Calu3 (cell line): ENCODE data around the gene AMOT. TPM values are rescaled to one million over a fixed set of nuclear protein-coding genes. Genes with fewer than 3 reads are reported as not detected.

ENCODE experiments used
- BruUV-seq: library from RNA; stranded (reverse); fragments of 400-500 nt; replicated peaks from 2 replicates; lab custom pipeline; 2021; lab: Mats Ljungman, UMichigan
- CTCF ChIA-PET: fragments of 300-600 bp; sonication (Branson Sonifier 250); formaldehyde crosslinking; loops from one replicate; lab custom pipeline; 2022; ENCODE audit warnings: antibody characterized with exemption; lab: Charles Lee
- DNase-seq: peaks from one replicate; pipeline ENCODE4 v3.0.0; 2022
- H3K27ac Mint-ChIP-seq: one replicate; pipeline ENCODE4 v1.8.0; 2022; ENCODE audit warnings: mixed read lengths; ENCODE audit not compliant: unreplicated experiment
- H3K27me3 Mint-ChIP-seq: one replicate; pipeline ENCODE4 v1.8.0; 2022; ENCODE audit warnings: mixed read lengths; ENCODE audit not compliant: unreplicated experiment
- H3K36me3 Mint-ChIP-seq: one replicate; pipeline ENCODE4 v1.8.0; 2022; ENCODE audit warnings: mild to moderate bottlenecking, moderate library complexity, mixed read lengths; ENCODE audit not compliant: insufficient read depth, unreplicated experiment
- H3K4me1 Mint-ChIP-seq: one replicate; pipeline ENCODE4 v1.8.0; 2022; ENCODE audit warnings: mild to moderate bottlenecking, low read depth, mixed read lengths; ENCODE audit not compliant: unreplicated experiment
- H3K4me3 Mint-ChIP-seq: one replicate; pipeline ENCODE4 v1.8.0; 2022; ENCODE audit warnings: mild to moderate bottlenecking, low read depth, moderate library complexity, mixed read lengths; ENCODE audit not compliant: unreplicated experiment
- H3K9me3 Mint-ChIP-seq: one replicate; pipeline ENCODE4 v1.8.0; 2022; ENCODE audit warnings: low read depth, mixed read lengths; ENCODE audit not compliant: unreplicated experiment
- CTCF ChIP-seq: fragments of 200-600 bp; IDR thresholded peaks from one replicate; pipeline ENCODE4 v1.8.0; 2022; ENCODE audit warnings: antibody characterized with exemption; ENCODE audit not compliant: unreplicated experiment
- intact Hi-C: fragments of 100-400 bp; cut with micrococcal nuclease; formaldehyde crosslinking; loops from one replicate; pipeline ENCODE4 v1.10.0; 2022; ENCODE audit not compliant: unreplicated experiment
- total RNA-seq: library from RNA; stranded (reverse); gene quantifications from 2 replicates; pipeline ENCODE4 v1.2.3, GENCODE V29; 2022

The AMOT gene
- total RNA-seq, 1 experiment from 2014 or later, result 16.2 TPM

- Mint-ChIP-seq H3K4me3 (no peak overlapping the region), H3K27me3 (no peaks in the 10 kb centered on the region), H3K27ac (no peak overlapping the region), H3K9me3 (no peaks in the 10 kb centered on the region), H3K36me3 (no peaks in the 10 kb centered on the region), H3K4me1 (peaks cover 11% of the 10 kb centered on the region)
- TF ChIP-seq CTCF, result no peak
- DNase-seq, result no peak
- CTCF ChIA-PET, result no interaction called here
- BruUV-seq, result no TSS peak
- intact Hi-C loops, result no loop called here
Observed at GRCh38 chrX:112789931-112790330, 50.7 kb downstream of the AMOT start.

GRCh38 chrX:112786076-112786475 is 54.6 kb downstream of the AMOT start:
- DNase-seq, result no peak
- no peaks in the 10 kb centered on the region for H3K27me3 Mint-ChIP-seq
- H3K9me3 Mint-ChIP-seq, result no peaks in the 10 kb centered on the region
- H3K36me3 Mint-ChIP-seq, result no peaks in the 10 kb centered on the region
- no peak for TF ChIP-seq CTCF
- peaks cover 11% of the 10 kb centered on the region for H3K4me1 Mint-ChIP-seq
- no TSS peak for BruUV-seq
- intact Hi-C loops, result no loop called here
- CTCF ChIA-PET, result no interaction called here
- no peak overlapping the region for H3K27ac Mint-ChIP-seq
- no peak overlapping the region for H3K4me3 Mint-ChIP-seq

GRCh38 chrX:112785344-112785743 is 55.3 kb downstream of the AMOT start:
- BruUV-seq, result no TSS peak
- intact Hi-C loops, result no loop called here
- Mint-ChIP-seq H3K4me1 (peaks cover 11% of the 10 kb centered on the region), H3K27ac (no peak overlapping the region), H3K36me3 (no peaks in the 10 kb centered on the region), H3K9me3 (no peaks in the 10 kb centered on the region), H3K4me3 (no peak overlapping the region), H3K27me3 (no peaks in the 10 kb centered on the region)
- DNase-seq, result no peak
- no peak for TF ChIP-seq CTCF
- CTCF ChIA-PET, result no interaction called here

GRCh38 chrX:112784692-112785091 is 55.9 kb downstream of the AMOT start:
- no peak for DNase-seq
- H3K27me3 Mint-ChIP-seq, result no peaks in the 10 kb centered on the region
- H3K36me3 Mint-ChIP-seq, result no peaks in the 10 kb centered on the region
- H3K4me1 Mint-ChIP-seq, result peaks cover 11% of the 10 kb centered on the region
- CTCF ChIA-PET, result no interaction called here
- intact Hi-C loops, result no loop called here
- H3K9me3 Mint-ChIP-seq, result no peaks in the 10 kb centered on the region
- TF ChIP-seq CTCF, result no peak
- no peak overlapping the region for H3K27ac Mint-ChIP-seq
- H3K4me3 Mint-ChIP-seq, result no peak overlapping the region
- BruUV-seq, result no TSS peak
